HUES6 (cell line): ENCODE measurements around the gene PHAF1.

Source experiments
- H3K27ac ChIP-seq: 2 replicates; pipeline ENCODE4 v1.7.0; 2013; ENCODE audit warnings: low read depth, mild to moderate bottlenecking, low read length, inconsistent platforms
- H3K27me3 ChIP-seq: 2 replicates; pipeline ENCODE4 v1.6.1; 2013; ENCODE audit warnings: low read length; ENCODE audit not compliant: control insufficient read depth, insufficient read depth
- H3K36me3 ChIP-seq: 2 replicates; pipeline ENCODE4 v1.6.1; 2013; ENCODE audit warnings: low read length; ENCODE audit not compliant: control insufficient read depth, insufficient read depth
- H3K4me1 ChIP-seq: 2 replicates; pipeline ENCODE4 v1.6.1; 2013; ENCODE audit warnings: low read length; ENCODE audit not compliant: control insufficient read depth, insufficient read depth
- H3K4me3 ChIP-seq: 2 replicates; pipeline ENCODE4 v1.5.1; 2013; ENCODE audit warnings: low read depth, low read length
- H3K9ac ChIP-seq: one replicate; pipeline ENCODE4 v1.6.1; 2013; ENCODE audit warnings: mild to moderate bottlenecking, low read length
- H3K9me3 ChIP-seq: 2 replicates; pipeline ENCODE4 v1.6.1; 2013; ENCODE audit warnings: low read depth, low read length; ENCODE audit not compliant: control insufficient read depth, insufficient read depth

PHAF1 gene

DNA sequence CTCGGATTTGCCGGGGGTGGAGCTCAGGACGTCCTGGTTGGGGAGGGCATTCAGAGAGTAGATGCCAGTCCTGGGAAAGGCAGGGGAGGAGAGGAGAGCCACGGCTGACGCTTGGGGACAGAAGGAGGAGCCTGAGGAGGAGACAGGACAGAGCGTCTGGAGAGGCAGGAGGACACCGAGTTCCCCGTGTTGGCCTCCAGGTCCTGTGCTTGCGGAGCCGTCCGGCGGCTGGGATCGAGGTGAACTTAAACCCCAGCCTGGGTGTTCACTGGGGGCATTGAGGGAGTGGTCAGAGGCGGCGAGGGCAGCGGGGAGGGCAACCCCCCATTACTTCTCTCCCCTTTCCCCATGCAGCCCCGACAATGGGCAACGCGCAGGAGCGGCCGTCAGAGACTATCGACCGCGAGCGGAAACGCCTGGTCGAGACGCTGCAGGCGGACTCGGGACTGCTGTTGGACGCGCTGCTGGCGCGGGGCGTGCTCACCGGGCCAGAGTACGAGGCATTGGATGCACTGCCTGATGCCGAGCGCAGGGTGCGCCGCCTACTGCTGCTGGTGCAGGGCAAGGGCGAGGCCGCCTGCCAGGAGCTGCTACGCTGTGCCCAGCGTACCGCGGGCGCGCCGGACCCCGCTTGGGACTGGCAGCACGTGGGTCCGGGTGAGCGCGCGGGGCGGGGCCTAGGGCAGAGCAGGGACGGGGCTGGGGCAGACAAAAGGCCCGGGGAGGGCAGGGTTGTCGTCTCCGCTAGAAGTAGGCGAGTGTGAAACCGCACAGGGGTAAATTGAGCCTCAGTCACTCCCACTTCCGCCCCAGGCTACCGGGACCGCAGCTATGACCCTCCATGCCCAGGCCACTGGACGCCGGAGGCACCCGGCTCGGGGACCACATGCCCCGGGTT, 64.3 kb downstream of the PHAF1 start:
- H3K9me3 ChIP-seq = no peaks in the 10 kb centered on the region
- peaks cover 25% of the 10 kb centered on the region for H3K4me1 ChIP-seq
- no peaks in the 10 kb centered on the region for H3K36me3 ChIP-seq
- H3K9ac ChIP-seq = peak overlapping the region; percentile 14
- H3K4me3 ChIP-seq = peak overlapping the region; percentile 66
- H3K27ac ChIP-seq = no peak overlapping the region
- peaks cover 86% of the 10 kb centered on the region for H3K27me3 ChIP-seq

DNA sequence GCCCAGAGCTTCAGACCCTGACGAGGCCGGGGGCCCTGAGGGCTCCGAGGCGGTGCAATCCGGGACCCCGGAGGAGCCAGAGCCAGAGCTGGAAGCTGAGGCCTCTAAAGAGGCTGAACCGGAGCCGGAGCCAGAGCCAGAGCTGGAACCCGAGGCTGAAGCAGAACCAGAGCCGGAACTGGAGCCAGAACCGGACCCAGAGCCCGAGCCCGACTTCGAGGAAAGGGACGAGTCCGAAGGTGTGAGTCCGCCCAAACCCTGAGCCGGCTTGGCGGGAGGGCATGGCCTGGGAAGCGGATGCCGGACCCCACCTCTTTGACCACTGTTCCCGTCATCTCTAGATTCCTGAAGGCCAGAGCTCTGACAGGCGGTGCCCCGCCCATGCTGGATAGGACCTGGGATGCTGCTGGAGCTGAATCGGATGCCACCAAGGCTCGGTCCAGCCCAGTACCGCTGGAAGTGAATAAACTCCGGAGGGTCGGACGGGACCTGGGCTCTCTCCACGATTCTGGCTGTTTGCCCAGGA, 65.0 kb downstream of the PHAF1 start:
- no peaks in the 10 kb centered on the region for H3K36me3 ChIP-seq
- H3K4me1 ChIP-seq = peaks cover 25% of the 10 kb centered on the region
- H3K27me3 ChIP-seq = peaks cover 83% of the 10 kb centered on the region
- H3K9me3 ChIP-seq = no peaks in the 10 kb centered on the region
- H3K9ac ChIP-seq = no peak overlapping the region
- no peak overlapping the region for H3K27ac ChIP-seq
- peak overlapping the region; percentile 66 for H3K4me3 ChIP-seq

DNA sequence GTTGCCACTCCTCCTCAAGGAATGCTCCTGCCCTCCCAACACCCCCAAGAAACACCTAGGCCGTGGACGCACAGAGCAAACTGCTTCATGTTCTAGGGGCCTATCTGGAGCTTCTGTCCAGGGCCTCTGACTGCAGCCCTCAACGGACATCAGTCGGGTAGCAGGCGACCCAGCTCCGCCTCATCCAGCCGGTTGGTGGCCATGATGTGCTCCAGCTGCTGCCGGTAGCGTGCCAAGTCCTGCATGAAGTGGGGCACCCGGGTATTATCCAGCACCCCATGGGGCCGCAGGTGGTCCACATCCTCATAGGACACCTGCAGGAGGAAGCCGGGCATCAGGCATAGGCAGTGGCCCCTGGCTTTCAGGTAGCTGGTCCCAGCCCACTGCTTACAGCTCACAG, 66.9 kb downstream of the PHAF1 start:
- no peak overlapping the region for H3K9ac ChIP-seq
- peaks cover 19% of the 10 kb centered on the region for H3K4me1 ChIP-seq
- H3K27ac ChIP-seq = no peak overlapping the region
- no peaks in the 10 kb centered on the region for H3K36me3 ChIP-seq
- no peak overlapping the region for H3K4me3 ChIP-seq
- H3K27me3 ChIP-seq = peaks cover 73% of the 10 kb centered on the region
- H3K9me3 ChIP-seq = no peaks in the 10 kb centered on the region

DNA sequence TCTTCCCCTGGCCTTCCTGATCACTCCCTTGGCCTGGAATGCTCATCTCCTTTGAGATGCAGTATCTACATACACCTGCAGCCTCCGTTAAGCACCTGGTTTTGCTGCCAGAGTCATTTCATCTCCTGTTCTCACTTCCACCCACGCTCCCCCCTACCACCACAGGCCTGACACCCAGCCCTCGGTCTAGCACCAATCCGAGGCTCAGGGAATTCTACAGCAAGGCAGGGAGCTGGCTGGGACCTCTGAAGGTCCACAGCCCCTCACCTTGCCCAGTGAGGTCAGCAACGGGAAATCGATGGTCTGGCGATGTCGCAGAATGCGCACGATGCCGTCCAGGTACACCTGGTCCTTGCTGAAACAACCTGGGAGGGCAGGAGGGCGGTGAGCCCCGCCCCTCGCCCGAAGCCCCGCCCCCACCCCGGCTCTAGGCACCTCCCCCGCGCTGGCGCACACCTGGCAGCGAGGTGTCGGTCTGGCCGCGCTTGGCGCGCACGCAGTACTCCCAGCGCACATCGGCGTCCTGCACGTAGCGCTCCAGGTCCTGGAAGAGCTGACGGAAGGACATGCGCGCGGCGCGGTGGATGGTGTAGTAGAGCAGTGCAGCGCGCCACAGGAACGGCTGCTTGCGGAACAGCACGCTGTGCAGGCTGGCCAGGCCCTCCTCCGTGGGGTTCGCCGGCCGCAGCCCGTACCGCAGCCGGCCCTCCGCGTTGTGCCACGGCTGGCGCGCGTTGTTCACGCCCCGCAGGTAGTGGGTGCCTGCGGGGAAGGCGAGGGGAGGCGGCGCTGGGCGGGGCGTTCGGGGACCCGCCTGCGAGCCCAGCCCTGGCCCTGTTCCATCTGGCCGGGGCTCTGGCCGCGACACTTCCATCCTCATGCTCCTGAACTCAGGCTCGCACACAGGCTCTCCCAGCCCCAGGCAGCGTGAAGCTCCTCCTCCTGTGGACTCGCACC, 68.3 kb downstream of the PHAF1 start:
- no peaks in the 10 kb centered on the region for H3K9me3 ChIP-seq
- H3K36me3 ChIP-seq = no peaks in the 10 kb centered on the region
- peak overlapping the region; percentile 38 for H3K9ac ChIP-seq
- peak overlapping the region; percentile 78 for H3K4me3 ChIP-seq
- H3K27me3 ChIP-seq = peaks cover 62% of the 10 kb centered on the region
- H3K4me1 ChIP-seq = peaks cover 24% of the 10 kb centered on the region
- H3K27ac ChIP-seq = no peak overlapping the region

DNA sequence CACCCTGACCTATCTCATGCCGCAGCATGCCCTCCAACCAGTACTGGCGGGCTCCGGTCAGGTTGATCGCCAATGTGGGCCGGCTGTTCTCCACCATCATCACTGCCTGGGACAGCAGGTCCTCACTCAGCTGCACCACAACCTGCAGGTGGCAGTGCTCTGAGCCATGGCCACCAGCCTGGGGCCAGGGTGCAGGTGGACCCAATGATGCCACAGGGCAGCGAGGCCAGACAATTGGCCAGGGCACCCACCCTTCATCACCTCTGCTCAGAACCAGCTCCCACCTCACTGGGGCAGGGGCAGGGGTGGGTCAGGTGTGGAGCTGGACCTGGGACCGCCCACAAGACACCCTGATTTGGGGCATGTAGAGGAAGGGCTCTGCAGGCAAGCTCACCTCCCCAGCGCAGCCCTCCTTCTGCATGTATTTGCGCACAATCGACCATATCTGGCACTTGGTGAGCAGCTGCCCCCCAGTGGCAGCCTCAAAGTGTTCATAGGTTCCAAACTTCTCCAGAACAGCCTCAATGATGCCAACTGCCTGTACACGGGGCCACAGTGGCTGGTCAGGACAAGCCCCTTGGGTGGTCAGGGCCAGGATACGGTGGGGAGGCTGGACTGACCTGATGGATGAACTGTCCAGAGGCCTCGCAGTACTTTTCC, 69.8 kb downstream of the PHAF1 start:
- no peak overlapping the region for H3K27ac ChIP-seq
- H3K4me1 ChIP-seq = peaks cover 18% of the 10 kb centered on the region
- no peak overlapping the region for H3K4me3 ChIP-seq
- H3K36me3 ChIP-seq = no peaks in the 10 kb centered on the region
- H3K9me3 ChIP-seq = no peaks in the 10 kb centered on the region
- H3K9ac ChIP-seq = no peak overlapping the region
- H3K27me3 ChIP-seq = peaks cover 53% of the 10 kb centered on the region

DNA sequence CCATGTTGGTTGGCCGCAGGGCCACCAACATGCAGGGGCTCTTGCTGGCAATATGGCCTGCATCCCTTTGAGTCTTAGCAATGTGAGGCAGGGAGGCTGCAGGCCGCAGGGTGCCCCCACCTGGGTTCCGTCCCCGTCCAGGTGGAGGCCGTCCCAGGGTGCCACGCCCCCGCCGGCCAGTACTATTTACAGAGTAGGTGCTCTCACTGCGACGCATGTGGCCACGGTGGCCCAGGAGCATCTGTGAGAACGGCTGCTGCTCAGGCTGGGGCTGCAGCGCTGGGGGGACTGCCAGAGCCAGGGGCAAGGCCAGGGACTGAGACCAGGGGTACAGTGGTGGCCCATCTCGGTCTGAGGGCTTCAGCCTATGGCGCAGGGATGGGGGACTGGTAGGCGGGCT, 70.4 kb downstream of the PHAF1 start:
- H3K4me3 ChIP-seq = no peak overlapping the region
- H3K36me3 ChIP-seq = no peaks in the 10 kb centered on the region
- no peak overlapping the region for H3K27ac ChIP-seq
- no peaks in the 10 kb centered on the region for H3K9me3 ChIP-seq
- peaks cover 23% of the 10 kb centered on the region for H3K4me1 ChIP-seq
- H3K27me3 ChIP-seq = peaks cover 53% of the 10 kb centered on the region
- H3K9ac ChIP-seq = no peak overlapping the region

DNA sequence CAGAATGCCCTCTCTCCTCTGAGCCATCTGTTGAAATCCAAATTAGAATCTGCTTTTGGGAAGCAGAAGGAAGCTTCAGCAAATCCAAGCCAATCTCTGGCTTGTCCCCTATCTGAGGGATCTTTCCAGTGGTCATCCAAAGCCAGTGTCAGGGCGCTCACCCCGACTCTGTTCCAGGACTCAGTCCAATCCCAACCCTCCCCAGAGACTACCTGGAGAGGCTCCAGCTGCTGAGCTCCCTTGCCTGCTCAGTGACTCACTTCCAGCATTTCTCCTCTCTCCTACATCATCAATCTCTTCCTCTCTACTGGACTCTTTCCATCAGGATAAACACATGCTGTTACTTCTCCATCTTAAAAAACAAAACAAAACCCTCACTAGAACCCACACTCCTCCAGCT, 71.6 kb downstream of the PHAF1 start:
- Histone ChIP-seq H3K4me3 (no peak overlapping the region), H3K36me3 (no peaks in the 10 kb centered on the region), H3K27ac (no peak overlapping the region), H3K4me1 (peaks cover 28% of the 10 kb centered on the region), H3K9ac (no peak overlapping the region), H3K27me3 (peaks cover 52% of the 10 kb centered on the region), H3K9me3 (no peaks in the 10 kb centered on the region)

DNA sequence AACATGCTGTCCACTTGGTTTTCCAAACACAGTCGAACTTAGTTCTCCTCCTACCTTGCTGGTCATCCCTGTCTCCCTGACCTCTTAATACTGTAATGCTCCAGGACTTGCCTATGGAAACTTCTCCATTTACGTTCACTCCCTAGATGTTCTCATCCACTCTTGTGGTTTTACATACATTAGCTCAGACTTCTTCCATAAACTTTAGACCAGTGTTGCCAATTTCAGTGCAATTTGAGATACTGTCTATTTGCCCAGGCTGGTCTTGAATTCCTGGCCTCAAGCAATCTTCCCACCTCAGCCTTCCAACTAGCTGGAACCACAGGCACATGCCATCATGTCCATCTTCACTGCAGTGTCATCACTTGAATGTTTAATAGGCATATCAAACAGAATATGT, 72.5 kb downstream of the PHAF1 start:
- Histone ChIP-seq H3K36me3 (no peaks in the 10 kb centered on the region), H3K27me3 (peaks cover 47% of the 10 kb centered on the region), H3K9me3 (no peaks in the 10 kb centered on the region), H3K9ac (no peak overlapping the region), H3K4me1 (peaks cover 37% of the 10 kb centered on the region), H3K4me3 (0 out of 2 replicates have a peak overlapping the region, but pooled peaks have one; percentile 84), H3K27ac (no peak overlapping the region)

DNA sequence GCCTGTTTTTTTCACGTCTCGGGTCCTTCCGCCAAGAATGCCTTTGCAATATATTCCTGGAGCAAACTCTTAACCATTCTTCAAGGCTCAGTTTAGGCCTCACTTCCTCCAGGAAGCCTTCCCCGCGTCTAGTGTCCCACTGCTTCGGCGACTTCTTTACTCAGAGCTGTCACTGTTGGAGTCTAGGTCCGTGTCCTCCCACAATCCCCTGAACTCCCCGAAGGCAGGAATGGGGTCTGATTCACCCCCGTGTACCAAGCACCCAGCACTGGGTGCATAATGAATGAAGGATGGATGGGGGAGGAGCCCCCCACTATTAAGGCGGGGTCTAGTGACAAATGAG, 73.5 kb downstream of the PHAF1 start:
- no peaks in the 10 kb centered on the region for H3K9me3 ChIP-seq
- H3K27ac ChIP-seq = no peak overlapping the region
- H3K27me3 ChIP-seq = peaks cover 39% of the 10 kb centered on the region
- no peaks in the 10 kb centered on the region for H3K36me3 ChIP-seq
- H3K4me3 ChIP-seq = peak overlapping the region; percentile 84
- peaks cover 33% of the 10 kb centered on the region; the same call in 1 of the 2 replicates for H3K4me1 ChIP-seq
- peak overlapping the region; percentile 1 for H3K9ac ChIP-seq

DNA sequence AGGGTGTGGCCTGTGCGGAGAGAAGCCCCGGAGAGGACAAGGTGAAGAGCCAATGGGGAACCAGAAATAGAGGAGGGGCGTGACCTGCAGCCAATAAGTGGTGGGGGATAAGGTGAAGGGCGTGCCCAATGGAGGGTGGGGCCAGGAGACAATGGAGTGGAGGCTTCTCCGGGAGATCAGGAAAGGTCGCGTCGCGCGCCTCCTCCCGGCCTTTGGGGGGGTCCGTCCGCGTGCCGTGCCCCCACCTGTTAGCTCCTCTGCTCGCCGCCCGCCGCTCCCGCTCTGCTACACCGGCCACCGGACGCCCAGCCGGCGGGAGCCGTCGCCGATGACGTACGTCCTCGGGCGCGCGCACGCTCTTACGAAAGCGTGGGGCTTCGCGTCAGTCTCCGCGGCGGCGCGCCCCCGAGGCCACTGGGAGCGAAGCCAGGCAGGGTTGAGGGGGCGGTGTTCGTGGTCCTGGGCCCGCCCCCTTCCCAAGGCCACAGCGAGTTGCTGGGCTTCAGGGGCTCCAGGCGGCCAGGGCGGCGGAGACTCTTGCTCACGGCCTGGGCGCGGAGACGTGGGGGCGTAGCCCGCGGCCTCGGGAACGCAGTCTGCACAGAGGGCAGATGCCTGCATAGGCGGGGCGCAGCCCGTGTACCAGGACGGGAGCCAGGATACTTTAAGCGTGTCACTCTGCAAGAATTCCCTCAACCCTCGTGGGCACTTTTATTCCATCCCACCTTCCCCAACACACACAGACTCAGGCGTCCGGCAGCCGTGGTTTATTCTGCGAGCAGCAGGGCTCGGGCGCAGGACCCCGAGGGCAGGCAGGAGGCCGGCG, 74.1 kb downstream of the PHAF1 start, which contains the start of gene MATCAP1:
TSS of gene MATCAP1 (minus strand) at position 337 of the 826 bp plus-strand sequence. CDS start 3,353 bp downstream, outside the sequence.
- Histone ChIP-seq H3K9ac (peak within 1 kb of the TSS; percentile 85), H3K9me3 (no peaks in the 10 kb centered on the region), H3K36me3 (no peaks in the 10 kb centered on the region), H3K27me3 (peaks cover 33% of the 10 kb centered on the region), H3K4me3 (peak within 1 kb of the TSS; percentile 84), H3K27ac (peak within 1 kb of the TSS; percentile 94), H3K4me1 (peaks cover 29% of the 10 kb centered on the region; the same call in 1 of the 2 replicates)
